Activated CD4-positive, alpha-beta T cell treated with anti-CD3 and anti-CD28 coated beads, Interleukin-2, amount 50 U/mL, for 1 hour (primary cell): ENCODE data around the gene TCEANC.
A peak's percentile ranks its signal among the peaks of the same experiment; 100 is the strongest.
"Not testable (repeated sequence)": the region's sequence is repeated elsewhere in the genome, so short reads cannot be mapped to it uniquely, and the experiment has no call there.

Experiments used
- DNase-seq: peaks from one replicate; pipeline ENCODE4 v3.0.0-alpha.2; 2020

The TCEANC gene

GRCh38 chrX:13659063-13659462, 6.1 kb downstream of the TCEANC start:
- no peak for DNase-seq

GRCh38 chrX:13661735-13662288, 8.9 kb downstream of the TCEANC start:
- DNase-seq = no peak

GRCh38 chrX:13662355-13662791, 9.4 kb downstream of the TCEANC start:
- no peak for DNase-seq

- no peak for DNase-seq
Observed at GRCh38 chrX:13664020-13664419, 11.1 kb downstream of the TCEANC start.

GRCh38 chrX:13666836-13667235, 13.9 kb downstream of the TCEANC start:
- DNase-seq = no peak

- DNase-seq = no peak
Observed at GRCh38 chrX:13667919-13668318, 15.0 kb downstream of the TCEANC start.

- peak; percentile 45 for DNase-seq
Observed at GRCh38 chrX:13669246-13669737, 16.4 kb downstream of the TCEANC start.

- not testable (repeated sequence) for DNase-seq
Observed at GRCh38 chrX:13669755-13670154, 16.8 kb downstream of the TCEANC start.

GRCh38 chrX:13670197-13670596, 17.3 kb downstream of the TCEANC start:
- DNase-seq = no peak

GRCh38 chrX:13673016-13673415, 20.1 kb downstream of the TCEANC start:
- no peak for DNase-seq

GRCh38 chrX:13676885-13677284, 23.9 kb downstream of the TCEANC start:
- DNase-seq = no peak

- not testable (repeated sequence) for DNase-seq
Observed at GRCh38 chrX:13679700-13680099, 26.8 kb downstream of the TCEANC start.

- DNase-seq = no peak
Observed at GRCh38 chrX:13681595-13681994, 28.7 kb downstream of the TCEANC start.

- no peak for DNase-seq
Observed at GRCh38 chrX:13684361-13684760, 31.4 kb downstream of the TCEANC start.

- no peak for DNase-seq
Observed at GRCh38 chrX:13685126-13685763, 32.3 kb downstream of the TCEANC start.

GRCh38 chrX:13687203-13687602, 34.3 kb downstream of the TCEANC start:
- DNase-seq = no peak

- no peak for DNase-seq
Observed at GRCh38 chrX:13688384-13688957, 35.5 kb downstream of the TCEANC start.

- DNase-seq = peak; percentile 73
Observed at GRCh38 chrX:13688958-13689740, 36.2 kb downstream of the TCEANC start, which contains the start of gene RAB9A. RAB9A (plus strand) TSS chrX:13689128; CDS start chrX:13708747, 19,619 bp downstream.

- no peak for DNase-seq
Observed at GRCh38 chrX:13689741-13690211, 36.8 kb downstream of the TCEANC start.

- DNase-seq = peak; percentile 11
Observed at GRCh38 chrX:13690836-13691235, 37.9 kb downstream of the TCEANC start.

- DNase-seq = no peak
Observed at GRCh38 chrX:13691841-13692371, 39.0 kb downstream of the TCEANC start.

GRCh38 chrX:13692771-13693231, 39.9 kb downstream of the TCEANC start:
- no peak for DNase-seq
